ENCODE results near the gene C12orf50.

DNA sequence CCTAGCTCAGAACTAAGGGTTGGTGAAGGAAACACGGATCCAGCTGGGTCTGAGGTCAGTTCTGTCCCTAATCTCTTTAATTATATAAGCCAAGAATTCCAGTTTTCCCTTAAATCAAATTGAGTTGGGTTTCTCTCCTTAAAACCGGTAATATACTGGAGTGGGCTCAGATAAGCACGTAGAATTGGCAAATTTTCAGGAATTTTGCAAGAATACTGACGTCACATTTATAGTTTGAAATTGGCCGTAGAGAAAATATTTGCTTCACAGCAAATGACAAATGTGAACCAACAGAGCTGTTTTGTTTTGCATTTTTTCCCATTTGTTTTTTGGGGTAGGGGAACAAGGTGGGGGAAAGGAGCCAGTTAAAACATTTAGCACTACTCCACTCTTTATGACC is 17.4 kb downstream of the C12orf50 start:
- TF ChIP-seq, protein P1, sequence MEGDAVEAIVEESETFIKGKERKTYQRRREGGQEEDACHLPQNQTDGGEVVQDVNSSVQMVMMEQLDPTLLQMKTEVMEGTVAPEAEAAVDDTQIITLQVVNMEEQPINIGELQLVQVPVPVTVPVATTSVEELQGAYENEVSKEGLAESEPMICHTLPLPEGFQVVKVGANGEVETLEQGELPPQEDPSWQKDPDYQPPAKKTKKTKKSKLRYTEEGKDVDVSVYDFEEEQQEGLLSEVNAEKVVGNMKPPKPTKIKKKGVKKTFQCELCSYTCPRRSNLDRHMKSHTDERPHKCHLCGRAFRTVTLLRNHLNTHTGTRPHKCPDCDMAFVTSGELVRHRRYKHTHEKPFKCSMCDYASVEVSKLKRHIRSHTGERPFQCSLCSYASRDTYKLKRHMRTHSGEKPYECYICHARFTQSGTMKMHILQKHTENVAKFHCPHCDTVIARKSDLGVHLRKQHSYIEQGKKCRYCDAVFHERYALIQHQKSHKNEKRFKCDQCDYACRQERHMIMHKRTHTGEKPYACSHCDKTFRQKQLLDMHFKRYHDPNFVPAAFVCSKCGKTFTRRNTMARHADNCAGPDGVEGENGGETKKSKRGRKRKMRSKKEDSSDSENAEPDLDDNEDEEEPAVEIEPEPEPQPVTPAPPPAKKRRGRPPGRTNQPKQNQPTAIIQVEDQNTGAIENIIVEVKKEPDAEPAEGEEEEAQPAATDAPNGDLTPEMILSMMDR (IDR thresholded peaks at IDR 0.05; ENCODE audit: low read depth, low read length, poor library complexity, severe bottlenecking) = no peak
- TF ChIP-seq EZH2phosphoT487 (IDR thresholded peaks at IDR 0.05; ENCODE audit: borderline replicate concordance, low read length) = no peak
